GM19239 (cell line): ENCODE results near the gene CACNB2.
"Not testable (repeated sequence)": the region's sequence is repeated elsewhere in the genome, so short reads cannot be mapped to it uniquely, and the experiment has no call there.

ENCODE experiments used
- DNase-seq: peaks from one replicate; pipeline ENCODE4 v3.0.0; 2011; ENCODE audit warnings: low spot score; ENCODE audit not compliant: insufficient read length
- FAIRE-seq: peaks from 2 replicates; lab custom pipeline; 2011; peaks lifted over from hg19 to GRCh38; lab: Jason Lieb, UNC

The CACNB2 gene

DNA sequence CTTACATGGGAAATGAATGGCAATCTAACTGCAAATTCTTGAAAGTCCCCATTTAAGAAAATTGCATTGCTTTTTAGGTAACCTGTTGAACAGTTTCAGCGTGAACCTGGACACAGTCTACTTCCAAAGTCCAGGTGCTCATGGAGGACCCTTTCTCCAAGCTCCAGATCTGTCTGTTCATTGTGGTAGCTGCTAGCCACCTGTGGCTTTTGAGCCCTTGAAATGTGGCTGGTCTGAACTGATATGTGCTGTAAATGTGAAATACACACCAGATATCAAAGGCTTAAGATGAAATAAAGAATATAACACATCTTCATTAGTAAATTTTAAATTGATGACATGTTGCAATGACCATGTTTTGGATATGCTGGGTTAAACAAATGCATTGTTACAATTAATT lies 4.2 kb downstream of the CACNB2 start:
- DNase-seq (no peak), FAIRE-seq (no peak)

DNA sequence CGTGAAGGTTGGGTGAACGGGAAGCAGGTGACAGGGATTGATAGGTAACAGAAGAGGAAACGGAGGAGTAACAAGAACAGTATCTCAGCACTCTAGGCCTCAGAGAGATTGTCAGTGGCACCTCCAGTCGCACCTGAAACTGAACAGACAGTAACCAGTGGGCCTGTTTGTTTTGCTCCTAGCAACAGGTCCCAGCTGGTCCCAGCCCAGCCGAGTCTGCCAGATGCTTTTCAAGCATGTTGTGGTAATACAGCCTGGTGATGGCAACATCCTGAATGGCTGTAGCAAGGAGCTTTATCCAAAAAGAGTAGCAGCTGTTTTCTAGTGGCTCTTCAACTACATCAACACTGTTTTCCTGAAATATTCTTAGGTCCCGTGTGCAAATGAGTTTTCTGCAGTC lies 4.7 kb downstream of the CACNB2 start:
- FAIRE-seq = no peak
- no peak for DNase-seq

DNA sequence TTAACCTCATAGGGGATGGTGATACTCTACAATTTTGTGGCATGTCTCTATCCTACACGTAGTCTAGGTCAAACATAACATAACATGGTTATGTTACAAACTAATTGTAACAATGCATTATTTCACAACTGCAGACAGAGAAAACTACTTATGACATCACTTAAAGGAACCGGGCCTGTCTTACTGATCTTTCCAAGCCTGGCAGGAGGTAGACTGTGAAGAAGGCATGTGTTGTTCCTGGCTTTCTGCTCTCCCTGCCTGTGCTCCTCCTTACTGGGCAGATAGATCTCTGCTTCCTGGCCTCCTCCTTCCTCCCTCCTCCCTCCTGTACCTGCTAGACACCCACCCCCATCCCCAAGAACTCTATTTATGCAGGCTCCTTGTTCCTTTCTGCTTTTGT lies 5.4 kb downstream of the CACNB2 start:
- no peak for FAIRE-seq
- DNase-seq = no peak

DNA sequence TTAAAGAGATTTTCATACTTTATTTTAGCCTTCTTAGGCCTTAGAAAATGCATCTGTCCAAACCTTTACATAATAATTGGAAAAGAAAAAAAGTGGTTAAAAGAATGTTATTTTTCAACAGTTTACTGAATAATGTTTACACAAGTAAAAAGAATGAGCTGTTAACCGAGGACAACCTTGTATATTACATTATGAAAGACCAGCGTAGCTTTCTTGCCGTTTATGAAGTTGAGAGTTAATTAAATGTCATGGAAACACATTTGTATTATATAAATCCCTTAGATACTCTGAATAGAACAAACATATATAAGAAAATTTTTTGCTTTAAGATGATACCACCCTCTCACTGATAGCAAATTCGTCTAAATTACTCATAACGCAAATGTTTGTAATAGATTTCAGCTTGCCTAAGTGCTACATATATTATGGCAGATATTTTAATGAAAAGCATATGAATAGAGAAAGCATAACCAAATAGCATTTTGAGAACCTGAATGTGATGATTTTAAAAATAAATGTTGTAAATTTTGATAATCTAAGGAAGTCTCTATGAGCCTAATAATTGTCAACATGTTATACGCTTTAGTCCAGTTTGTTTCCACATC lies 9.1 kb downstream of the CACNB2 start:
- DNase-seq (no peak), FAIRE-seq (no peak)

DNA sequence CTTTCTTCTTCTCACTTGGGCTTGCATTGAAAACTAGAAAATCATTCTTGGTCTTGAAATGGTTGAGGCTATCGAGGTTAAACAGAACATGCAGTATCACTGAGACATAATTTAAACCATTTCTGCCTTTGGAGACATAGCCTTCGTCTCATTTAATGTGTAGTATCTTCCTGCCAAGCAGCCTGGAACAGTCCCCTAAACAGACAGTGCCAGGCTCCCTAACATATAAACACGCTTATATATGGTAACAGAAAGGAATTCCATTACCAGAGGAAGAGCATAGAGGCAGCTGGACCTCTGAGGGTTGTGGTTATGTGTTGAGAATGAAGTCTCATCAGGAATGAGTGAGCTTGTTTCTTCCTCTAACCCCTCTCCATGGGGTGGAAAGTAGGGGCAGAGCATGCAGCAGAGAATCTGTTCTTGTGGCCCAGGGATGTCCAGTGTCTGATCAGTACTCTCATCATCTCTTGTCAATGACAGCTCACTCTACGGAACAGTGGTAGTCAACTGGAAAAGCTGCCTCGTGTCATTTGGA lies 11.2 kb downstream of the CACNB2 start:
- FAIRE-seq (no peak), DNase-seq (no peak)

DNA sequence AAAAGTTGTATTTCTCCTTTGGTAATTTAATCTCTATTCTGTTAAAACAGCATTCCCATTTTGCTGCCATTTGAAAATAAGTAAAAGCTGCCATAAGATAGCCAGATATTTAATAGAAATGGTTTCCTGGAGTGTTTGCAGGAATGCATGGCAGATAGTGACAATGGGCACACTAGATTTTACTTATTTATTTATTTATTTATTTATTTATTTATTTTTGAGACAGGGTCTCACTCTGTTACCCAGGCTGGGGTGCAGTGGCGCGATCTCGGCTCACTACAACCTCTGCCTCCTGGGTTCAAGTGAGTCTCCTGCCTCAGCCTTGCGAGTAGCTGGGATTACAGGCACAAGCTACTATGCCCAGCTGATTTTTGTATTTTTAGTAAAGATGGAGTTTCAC lies 13.2 kb downstream of the CACNB2 start:
- FAIRE-seq, DNase-seq: not testable (repeated sequence)

DNA sequence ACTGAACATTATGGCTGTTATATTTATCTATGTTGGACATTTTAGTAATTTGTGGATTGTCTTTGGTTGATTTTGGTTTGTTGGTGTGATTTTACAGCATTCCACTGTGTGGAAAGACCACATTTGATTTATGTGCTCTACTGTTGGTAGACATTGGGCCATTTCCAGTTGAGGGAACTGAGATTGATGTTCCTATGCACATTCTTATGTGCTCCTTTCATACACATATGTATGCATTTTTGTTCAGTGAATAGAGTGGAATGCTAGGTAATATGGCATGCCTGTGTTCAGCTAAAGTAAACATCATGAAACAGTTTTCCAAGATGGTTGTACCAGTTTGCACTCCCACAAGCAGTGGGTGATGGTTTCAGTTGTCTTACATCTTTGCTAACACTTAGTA lies 15.1 kb downstream of the CACNB2 start:
- DNase-seq (no peak), FAIRE-seq (no peak)

DNA sequence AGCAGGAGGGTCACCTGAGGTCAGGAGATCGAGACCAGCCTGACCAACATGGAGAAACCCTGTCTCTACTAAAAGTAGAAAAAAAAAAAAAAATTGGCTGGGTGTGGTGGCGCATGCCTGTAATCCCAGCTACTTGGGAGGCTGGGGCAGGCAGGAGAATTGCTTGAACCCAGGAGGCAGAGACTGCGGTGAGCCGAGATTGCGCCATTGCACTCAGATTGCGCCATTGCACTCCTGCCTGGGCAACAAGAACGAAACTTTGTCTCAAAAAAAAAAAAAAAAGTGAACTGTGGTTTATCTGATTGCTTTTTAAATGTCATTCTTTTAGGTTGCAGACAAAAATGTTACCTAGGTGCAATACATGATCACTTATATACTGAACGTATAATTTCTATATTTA lies 16.6 kb downstream of the CACNB2 start:
- DNase-seq, FAIRE-seq: not testable (repeated sequence)

DNA sequence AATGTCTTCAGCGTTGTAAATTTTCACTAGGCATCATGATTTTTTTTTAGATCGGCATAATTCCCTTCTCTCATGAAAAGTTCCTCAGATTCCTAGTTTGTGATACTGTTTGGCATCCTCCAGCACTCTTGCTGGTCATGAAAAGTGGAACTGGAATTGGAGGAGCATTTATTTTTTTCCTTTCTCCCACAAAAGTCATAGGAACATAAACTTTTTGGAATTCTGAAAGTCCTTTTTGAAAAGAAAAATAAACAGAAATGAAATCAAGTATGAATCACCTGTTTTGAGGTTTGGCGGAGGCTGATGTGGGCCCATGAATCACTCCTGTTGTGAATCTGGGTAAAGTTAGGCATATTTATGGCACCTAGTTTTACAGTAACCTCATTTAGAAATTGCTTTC lies 17.7 kb downstream of the CACNB2 start:
- no peak for FAIRE-seq
- DNase-seq = no peak

DNA sequence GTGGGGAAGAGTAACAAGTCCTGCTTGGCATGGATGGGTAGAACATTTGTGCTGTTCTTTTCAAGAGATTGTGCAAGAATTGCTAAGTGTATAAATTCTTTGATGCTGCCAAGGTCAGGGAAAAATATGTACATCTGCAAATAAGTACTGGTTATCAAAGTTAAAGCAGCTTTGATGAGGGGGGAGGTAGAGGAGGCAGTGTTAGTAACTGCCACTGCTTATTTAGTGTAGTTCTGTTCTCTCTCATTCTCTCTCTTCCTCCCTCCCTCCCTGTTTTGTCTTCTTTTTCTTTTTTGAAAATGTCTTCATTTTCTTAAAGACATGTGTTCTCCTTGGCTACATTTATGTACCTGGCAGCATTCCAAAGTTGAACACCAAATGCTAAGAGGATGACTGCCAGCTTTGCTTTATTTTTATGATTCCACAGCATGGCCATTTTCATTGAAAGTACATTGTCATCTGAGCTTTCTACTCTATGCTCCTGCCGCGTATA lies 18.6 kb downstream of the CACNB2 start:
- FAIRE-seq (no peak), DNase-seq (no peak)

DNA sequence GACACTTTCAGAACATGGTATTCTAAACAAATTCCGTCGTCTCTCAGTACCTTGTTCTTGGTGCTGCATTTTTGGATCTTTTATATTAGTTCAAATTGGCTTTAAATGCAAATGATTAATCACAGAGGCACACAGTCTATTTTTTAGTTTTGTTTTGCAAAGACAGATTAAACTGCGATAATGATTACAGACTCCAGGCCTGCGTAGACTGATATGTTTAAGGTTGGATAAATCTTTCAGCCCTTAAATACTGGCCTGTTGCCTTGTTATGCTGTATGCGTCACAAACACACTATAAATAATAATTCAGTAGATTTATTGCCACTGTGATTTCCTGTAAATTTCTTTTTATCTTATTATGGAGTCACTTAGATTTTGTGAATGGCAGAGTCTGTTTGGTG lies 19.3 kb downstream of the CACNB2 start:
- FAIRE-seq (no peak), DNase-seq (no peak)

DNA sequence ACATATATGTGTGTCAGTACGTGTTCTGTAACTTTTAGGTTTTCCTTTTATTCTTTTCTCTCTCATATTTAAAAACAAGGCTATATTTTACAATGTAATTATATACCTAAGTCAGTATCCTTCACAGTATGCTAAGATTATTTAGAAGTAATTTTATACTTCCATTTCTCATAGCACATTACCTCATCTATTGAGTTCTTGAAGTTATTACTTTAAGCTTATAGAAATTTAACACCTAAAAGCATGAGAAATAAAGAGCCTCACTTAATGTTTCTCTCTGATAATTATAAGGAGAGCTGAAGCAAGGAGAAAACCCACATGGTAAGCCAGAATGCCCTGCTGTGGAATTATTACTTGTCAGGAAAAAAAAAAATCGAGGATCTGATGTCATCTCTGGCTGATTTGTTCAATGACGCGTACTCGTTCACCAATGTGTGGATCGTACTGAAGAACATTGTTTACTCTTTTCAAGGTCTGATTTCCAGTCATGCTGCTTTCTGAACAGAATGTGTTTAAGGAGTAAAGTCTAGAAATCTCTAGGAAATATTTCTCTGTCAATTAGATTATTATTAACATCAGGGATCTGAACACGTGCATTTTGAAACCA lies 21.9 kb downstream of the CACNB2 start:
- no peak for DNase-seq
- no peak for FAIRE-seq

DNA sequence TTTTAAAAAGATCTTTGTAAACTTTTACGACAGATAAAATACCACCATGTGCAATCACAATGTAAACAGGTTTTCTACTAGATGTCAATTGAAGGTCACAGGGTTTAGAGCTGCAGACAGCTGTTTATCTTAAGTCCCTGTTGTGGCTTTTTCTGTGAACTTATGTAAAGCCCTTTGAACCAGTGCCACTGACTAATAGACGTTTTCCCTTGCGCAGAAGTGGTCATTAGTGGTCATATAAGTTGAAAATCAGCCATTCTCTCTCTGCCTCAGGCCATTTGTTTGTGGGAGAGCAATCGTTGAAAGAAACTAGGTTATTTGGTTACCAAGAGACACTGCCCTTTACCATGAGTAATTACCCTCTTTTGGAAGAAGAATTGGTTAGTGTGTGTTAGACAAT lies 23.9 kb downstream of the CACNB2 start:
- FAIRE-seq (no peak), DNase-seq (no peak)

DNA sequence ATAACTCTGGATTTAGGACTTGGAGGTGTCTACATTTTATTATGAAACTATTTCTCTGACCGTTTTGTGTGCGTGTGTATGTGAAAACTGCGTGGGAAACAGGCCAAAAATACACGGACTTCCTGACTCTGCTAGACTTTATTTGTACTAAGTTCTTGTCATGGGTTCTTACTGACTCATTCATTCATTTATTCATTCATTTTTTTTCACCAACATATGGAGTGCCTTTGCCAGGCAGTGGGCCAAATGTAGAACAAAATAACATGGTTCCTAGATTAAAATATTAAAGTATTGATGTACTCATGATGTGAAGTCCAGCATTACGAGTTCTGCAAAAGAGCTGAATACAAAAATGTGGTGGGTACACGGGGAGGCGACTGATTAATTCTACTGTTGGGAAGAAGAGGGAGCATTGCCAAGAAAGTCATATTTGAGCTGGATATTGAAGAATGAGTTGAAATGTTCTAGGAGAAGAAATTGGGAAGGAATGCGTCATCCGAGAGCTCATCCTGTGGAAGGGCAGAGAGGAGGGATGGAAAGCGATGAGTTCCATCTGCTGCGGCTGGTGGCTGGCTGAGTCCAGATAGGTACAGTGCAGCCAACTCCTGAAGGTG lies 24.6 kb downstream of the CACNB2 start:
- FAIRE-seq = no peak
- no peak for DNase-seq

DNA sequence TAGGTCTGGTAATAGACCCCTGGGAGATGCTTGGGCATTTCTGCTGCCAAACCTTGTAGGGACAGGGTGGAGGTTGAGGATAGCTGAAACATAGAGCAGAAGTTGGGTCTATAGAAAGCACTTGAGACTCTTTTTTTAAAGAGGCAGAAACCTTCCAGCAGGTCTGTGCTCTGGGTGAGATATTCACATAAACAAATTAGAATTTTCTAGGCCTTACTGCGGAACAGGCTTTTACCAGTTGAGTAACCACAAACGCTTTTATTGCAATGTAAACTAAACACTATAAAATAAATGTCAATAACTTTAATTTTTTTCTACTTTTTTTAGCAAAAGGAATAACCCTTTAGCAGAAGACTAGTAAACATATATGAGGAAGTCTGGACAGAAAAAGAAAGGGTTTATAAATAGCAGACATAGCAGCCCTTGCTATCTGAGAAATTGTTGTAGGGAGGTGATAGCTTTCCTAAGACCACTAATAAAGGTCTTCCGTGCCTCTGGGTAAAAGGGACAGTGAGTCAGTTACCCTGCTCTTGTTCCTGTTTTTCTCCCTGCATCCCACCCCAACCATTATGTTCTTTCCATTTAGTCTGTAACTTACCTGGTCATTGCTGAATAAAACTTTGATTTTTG lies 38.7 kb downstream of the CACNB2 start:
- FAIRE-seq (no peak), DNase-seq (no peak)

DNA sequence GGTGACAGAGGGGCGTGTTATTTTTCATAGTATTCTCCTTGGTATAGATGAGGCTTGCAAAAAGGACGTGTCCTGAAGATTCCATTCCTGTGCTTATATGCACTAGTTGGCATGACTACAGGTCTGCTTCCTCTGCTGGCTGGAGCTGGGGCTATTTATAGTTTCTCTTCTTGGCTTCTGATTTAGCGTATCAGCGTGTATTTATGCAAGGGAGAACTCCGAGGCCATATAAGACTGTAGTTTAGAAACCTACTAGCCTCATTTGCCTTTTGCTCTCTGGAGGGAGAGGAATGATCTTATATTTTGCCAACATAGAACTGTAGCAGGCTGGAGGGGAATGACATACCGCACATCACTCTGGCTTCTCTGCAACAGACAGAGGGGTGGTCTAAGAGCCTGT lies 39.7 kb downstream of the CACNB2 start:
- FAIRE-seq (no peak), DNase-seq (no peak)

DNA sequence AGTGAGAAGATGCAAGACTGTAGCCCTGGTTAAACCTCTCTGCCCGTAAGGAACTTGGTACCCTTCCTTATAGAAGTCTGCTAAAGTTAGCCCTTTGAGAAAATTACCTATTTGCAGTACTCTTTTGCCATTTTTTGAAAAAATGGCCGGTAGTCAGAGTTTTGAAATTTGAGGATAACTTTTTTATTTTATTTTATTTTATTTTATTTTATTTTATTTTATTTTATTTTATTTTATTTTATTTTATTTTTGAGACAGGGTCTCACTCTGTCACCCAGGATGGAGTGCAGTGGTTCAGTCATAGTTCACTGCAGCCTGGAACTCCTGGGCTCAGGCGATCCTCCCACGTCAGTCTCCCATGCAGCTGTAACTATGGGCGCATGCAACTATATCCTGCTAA lies 41.2 kb downstream of the CACNB2 start:
- DNase-seq, FAIRE-seq: not testable (repeated sequence)

DNA sequence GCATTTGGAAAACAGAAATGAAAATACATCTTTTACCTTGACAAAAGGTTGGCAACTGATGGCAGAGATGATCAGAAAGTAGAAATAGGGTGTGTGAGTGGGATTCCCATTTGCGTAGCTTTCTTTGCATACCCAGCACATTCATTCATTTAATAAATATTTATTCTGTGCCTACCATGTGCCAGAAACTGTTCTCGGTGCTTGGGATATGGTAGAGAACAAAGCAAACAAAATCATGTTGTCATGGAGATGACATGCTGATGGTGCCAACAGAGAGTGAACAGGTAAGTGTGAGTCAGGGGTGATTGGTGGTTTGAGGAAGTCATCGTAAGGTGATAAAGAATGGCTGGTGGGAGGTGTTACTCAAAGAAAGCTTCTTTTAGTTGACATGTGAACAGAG lies 45.4 kb downstream of the CACNB2 start:
- no peak for DNase-seq
- FAIRE-seq = no peak

DNA sequence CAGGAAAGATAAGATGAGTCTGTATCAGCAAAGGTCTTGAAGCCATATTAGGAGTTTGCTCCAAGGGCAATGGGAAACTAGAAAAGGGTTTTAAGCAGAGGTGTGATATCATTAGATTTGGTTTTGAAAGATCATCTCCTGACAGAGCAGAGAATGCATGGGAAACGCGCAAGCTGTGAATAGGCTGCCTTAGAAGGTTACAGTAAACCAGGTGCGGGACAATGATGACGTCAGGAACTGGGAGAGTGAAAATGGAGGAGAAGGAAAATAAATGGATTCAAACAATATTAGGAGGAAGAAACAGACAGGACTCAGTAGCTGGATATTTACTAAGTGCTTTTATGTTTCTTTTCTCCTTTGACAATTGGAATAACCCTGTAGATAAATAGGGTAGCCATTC lies 50.6 kb downstream of the CACNB2 start:
- DNase-seq = no peak
- no peak for FAIRE-seq

DNA sequence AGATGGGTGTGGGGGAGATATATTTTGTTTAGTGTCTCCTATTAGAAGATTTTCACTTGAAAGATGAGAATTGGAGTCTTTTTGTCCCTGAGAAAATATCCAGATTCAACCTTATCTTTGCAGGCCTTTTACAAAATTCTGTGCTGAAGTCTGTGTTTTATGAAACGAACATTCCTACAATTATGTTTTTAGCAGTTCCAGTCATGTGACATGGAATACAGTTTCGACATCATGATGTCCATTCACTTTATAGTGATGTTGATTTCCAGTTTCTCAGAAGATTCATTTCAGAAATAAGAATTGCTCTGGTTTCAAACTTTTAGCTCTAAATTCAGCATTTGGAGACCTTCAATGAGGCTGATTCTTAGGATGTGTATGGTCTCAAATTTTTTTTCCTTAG lies 54.4 kb downstream of the CACNB2 start:
- FAIRE-seq (no peak), DNase-seq (no peak)
